Dedifferentiated amniotic fluid mesenchymal stem cell (primary cell): ENCODE results near the gene XAGE3.
A peak's percentile ranks its signal among the peaks of the same experiment; 100 is the strongest.
"Not testable (repeated sequence)": the region's sequence is repeated elsewhere in the genome, so short reads cannot be mapped to it uniquely, and the experiment has no call there.

Source experiments
- DNase-seq: peaks from one replicate; pipeline ENCODE4 v3.0.0-alpha.2; 2016; ENCODE audit errors: extremely low spot score

The XAGE3 gene

DNA sequence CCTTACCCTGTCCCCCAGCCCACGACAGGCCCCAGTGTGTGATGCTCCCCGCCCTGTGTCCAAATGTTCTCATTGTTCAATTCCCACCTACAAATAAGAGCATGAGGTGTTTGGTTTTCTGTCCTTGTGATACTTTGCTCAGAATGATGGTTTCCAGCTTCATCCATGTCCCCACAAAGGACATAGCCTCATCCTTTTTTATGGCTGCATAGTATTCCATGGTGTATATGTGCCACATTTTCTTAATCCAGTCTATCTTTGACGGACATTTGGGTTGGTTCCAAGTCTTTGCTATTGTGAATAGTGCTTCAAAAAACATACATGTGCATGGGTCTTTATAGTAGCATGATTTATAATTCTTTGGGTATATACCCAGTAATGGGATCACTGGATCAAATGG lies 24.3 kb downstream of the XAGE3 start:
- DNase-seq: not testable (repeated sequence)

DNA sequence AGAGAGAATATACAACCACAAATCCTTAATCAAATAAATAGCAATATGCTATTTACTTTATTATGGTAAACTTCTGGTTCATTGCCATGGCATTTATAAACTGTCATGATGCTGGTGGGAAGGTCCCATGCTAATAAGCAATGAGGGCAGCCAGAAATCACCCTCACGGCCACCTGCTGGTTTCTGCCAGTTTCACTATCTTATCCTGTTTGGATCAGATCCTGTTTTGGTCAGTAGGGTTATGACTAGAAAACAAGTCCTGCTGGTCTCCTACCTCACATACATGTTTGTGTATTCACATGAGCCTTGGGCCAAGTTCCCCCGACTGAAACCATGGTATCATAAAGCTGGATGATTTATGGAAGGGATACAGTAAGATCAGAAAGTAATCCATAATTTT lies 28.7 kb downstream of the XAGE3 start:
- DNase-seq: no peak

DNA sequence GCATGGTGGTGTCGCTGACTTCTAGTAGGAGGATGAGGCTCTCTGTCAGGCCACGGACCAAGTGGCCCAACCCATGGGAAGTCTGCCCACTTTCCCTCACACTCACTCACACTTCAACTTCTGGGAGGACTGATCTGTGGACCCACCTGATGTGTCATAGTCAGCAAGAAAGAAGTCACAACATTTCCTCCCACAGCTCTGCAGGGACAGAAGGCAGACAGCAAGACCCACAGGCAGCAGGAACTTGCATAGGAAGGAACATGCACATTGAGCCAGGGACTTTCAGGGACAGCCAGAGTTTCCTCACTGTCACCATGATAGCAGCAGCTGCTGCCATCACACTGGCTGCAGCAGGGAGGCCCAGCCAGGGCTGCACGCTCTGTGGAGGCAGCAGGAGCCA lies 37.3 kb downstream of the XAGE3 start:
- DNase-seq: no peak

DNA sequence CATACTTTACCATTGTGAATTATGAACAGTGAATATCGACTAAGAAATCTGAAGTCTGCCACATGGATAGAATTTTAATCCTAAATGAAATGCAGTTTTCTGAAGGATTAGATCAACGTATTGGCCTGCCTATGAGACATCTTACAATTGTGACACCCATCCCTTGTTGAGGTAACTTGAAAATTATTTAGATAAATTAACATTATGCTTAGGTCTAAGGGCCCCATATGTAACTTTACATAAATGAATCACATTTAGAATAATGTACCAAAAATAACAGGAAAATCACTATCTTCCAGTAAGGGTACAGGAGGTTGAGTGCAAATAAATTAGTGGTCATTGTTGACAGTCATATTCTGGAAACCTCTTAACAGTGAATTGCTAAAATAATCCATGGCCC lies 43.3 kb downstream of the XAGE3 start:
- no peak for DNase-seq

DNA sequence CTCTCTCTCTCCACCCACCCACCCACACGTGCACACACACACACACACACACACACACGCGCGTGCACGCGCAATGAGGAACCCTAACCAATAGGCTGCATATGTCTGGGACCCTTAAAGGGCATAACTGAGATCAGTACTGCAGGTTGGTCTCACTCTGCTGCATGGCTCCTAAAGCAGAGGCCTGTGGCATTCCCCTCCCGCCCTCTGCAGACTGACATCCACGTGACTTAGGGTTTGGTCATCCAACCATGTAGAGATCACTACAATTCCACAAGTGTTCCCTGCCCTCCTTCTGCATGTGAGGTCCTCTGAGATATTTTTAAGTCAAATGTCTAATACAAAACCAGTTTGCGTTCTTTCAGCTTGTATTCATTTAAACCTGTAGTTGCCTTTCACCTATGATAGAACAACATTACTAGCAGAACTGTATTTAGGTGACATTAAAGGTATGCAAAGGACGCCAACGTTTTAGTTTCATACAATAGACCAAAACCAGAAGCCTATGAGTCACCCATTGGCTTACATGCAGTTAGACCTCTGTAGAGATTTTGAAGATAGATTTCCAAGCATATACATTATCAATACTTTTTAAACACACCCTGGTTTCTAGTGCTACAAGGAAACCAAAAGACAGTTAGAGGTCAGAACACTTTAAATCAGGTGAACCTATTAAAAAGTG lies 46.7 kb downstream of the XAGE3 start:
- DNase-seq: peak; percentile 11

DNA sequence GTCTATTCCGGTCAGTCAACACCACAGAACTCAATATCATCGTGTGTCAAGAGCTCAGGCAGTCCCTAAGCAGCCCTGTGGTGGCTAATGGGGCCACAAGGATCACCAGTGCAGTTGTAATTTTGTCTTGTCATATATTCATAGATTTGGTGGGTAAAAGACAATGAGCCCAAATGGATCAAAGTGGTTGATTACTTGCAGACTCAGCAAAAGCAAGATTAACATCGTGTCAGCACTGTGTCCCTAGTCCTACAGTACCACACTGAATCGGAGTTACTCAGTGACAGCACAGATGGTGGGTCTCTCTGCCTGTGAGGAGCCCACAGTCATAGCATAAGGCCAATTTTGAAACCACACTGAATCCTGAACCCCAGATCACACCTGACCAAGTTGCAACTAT lies 48.1 kb downstream of the XAGE3 start:
- no peak for DNase-seq
